Measurements from ENCODE around the gene PID1.

Gene PID1

GRCh38 chr2:229064749-229065148 is 206.3 kb downstream of the PID1 start:
- H3K27ac ChIP-seq: no peak overlapping the region
- TF ChIP-seq, protein P1, sequence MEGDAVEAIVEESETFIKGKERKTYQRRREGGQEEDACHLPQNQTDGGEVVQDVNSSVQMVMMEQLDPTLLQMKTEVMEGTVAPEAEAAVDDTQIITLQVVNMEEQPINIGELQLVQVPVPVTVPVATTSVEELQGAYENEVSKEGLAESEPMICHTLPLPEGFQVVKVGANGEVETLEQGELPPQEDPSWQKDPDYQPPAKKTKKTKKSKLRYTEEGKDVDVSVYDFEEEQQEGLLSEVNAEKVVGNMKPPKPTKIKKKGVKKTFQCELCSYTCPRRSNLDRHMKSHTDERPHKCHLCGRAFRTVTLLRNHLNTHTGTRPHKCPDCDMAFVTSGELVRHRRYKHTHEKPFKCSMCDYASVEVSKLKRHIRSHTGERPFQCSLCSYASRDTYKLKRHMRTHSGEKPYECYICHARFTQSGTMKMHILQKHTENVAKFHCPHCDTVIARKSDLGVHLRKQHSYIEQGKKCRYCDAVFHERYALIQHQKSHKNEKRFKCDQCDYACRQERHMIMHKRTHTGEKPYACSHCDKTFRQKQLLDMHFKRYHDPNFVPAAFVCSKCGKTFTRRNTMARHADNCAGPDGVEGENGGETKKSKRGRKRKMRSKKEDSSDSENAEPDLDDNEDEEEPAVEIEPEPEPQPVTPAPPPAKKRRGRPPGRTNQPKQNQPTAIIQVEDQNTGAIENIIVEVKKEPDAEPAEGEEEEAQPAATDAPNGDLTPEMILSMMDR (conservative IDR thresholded peaks at IDR 0.05): no peak

DNA sequence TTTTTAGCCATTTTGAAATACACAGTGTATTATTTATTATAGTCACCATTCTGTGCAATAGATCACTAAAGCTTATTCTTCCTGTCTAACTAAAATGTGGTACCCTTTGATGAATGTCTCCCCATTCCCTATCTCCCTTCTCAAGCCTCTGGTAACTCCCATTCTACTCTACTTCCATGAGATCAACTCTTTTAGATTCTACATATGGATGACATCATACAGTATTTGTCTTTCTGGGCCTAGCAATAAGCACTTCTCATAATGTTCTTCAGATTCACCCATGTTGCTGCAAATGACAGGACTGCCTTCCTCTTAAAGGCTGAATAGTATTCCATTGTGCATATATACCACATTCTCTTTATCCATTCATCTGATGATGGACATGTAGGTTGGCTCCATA is 210.9 kb downstream of the PID1 start:
- TF ChIP-seq, protein P1 (conservative IDR thresholded peaks at IDR 0.05): no peak
- no peak overlapping the region for H3K27ac ChIP-seq

DNA sequence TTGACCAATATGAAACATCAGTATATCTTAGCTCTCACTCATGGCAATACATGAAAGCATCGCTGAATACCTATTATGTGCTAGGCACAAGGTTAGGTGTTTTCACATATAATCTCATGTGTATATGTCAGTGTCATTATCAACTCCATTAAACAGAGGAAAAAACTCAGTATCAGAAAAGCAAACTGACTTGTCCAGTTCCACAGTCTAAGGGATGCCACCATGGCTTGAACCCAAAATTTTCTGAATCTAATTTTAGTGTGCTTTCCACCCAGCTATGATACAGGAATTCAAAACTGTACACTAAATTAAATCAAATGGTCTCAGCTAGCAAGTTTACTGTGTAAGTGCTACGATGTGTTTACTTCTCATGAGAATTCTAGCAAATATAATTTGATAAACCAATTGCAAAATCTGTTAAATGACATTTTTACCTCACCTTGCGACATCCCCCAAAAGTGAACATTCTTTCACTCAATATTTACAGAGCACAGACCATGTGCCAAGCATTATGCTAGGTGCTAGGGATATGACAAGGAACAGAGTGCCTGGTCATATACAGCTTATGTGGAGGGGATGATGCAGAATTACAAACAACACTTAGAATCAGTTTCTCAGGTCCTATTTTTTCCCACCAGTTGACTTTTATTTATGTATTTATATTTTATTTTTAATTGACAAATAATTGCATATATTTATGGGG is 211.6 kb downstream of the PID1 start:
- H3K27ac ChIP-seq: no peak overlapping the region
- TF ChIP-seq, protein P1 (conservative IDR thresholded peaks at IDR 0.05): no peak

DNA sequence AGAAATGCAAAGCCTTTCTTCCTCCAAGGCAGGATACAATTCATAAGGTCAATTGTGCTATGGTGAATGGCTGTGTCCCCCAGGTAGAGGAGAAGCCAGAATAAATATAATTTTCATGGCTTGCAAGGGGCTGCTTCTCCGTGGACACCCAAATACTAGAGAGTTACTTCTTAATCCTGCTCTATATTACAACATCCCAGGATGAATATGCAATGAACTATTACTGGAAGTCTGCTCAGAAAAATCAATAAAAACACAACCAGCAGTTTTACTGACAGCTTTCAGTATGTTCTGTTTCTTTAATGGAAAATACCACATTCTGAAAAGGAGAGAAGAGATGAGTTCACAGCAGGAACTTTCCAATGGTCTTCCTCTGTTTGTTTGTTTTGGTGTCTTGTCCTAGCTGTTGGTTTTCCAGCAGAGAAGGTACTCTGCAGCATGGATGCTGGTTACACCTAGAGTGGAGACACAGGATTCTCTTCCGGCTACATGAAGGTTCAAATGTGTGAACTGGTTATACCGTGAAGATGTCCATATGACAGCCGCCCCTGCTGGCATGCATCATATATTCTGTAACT is 213.0 kb downstream of the PID1 start:
- TF ChIP-seq, protein P1 (conservative IDR thresholded peaks at IDR 0.05): no peak

GRCh38 chr2:229054311-229054710 is 216.8 kb downstream of the PID1 start:
- TF ChIP-seq, protein P1 (conservative IDR thresholded peaks at IDR 0.05): no peak

More for the DNA sequence above, 213.0 kb downstream of the PID1 start:
- no peak overlapping the region for H3K27ac ChIP-seq

GRCh38 chr2:229051798-229052197 is 219.3 kb downstream of the PID1 start:
- TF ChIP-seq, protein P1 (conservative IDR thresholded peaks at IDR 0.05): no peak
- no peak overlapping the region for H3K27ac ChIP-seq

More at GRCh38 chr2:229054311-229054710, 216.8 kb downstream of the PID1 start:
- no peak overlapping the region for H3K27ac ChIP-seq

GRCh38 chr2:229050133-229050532 is 221.0 kb downstream of the PID1 start:
- TF ChIP-seq, protein P1 (conservative IDR thresholded peaks at IDR 0.05): no peak
- no peak overlapping the region for H3K27ac ChIP-seq
